GM23338 (cell line): ENCODE results near the gene MPC2. TPM values are rescaled to one million over a fixed set of nuclear protein-coding genes. Genes with fewer than 3 reads are reported as not detected.

Experiments
- ATAC-seq: fragments of 200-7000 bp; cut with Tn5 transposase; 3 replicates; pipeline ENCODE4 v1.9.1; 2020
- DNase-seq: peaks from one replicate; pipeline ENCODE4 v3.0.0-alpha.2; 2015; ENCODE audit warnings: low spot score
- H2AFZ ChIP-seq: fragments of 200-600 bp; sonication (generic); 2 replicates; pipeline ENCODE4 v1.8.0; 2016; ENCODE audit warnings: antibody characterized with exemption, mild to moderate bottlenecking, moderate library complexity
- H3F3A ChIP-seq: fragments of 200-600 bp; sonication (generic); replicated peaks from 2 replicates; pipeline ENCODE4 v1.8.0; 2017; ENCODE audit warnings: antibody characterized with exemption, mixed run types, low read depth
- H3K27ac ChIP-seq: fragments of 200-600 bp; sonication (generic); 2 replicates; pipeline ENCODE4 v1.6.1; 2016; ENCODE audit warnings: low read depth
- H3K27me3 ChIP-seq: fragments of 200-600 bp; sonication (generic); 2 replicates; pipeline ENCODE4 v1.8.0; 2016; ENCODE audit warnings: mild to moderate bottlenecking, mixed run types, moderate library complexity; ENCODE audit not compliant: insufficient read depth
- H3K36me3 ChIP-seq: fragments of 200-600 bp; sonication (generic); 2 replicates; pipeline ENCODE4 v1.8.0; 2016; ENCODE audit warnings: mild to moderate bottlenecking; ENCODE audit not compliant: insufficient read depth
- H3K4me1 ChIP-seq: fragments of 200-600 bp; sonication (generic); 2 replicates; pipeline ENCODE4 v1.8.0; 2016; ENCODE audit warnings: mild to moderate bottlenecking, moderate library complexity; ENCODE audit not compliant: insufficient read depth
- H3K4me2 ChIP-seq: fragments of 200-600 bp; sonication (generic); 2 replicates; pipeline ENCODE4 v1.7.1; 2017; ENCODE audit warnings: mixed run types
- H3K4me3 ChIP-seq: fragments of 200-600 bp; sonication (generic); 2 replicates; pipeline ENCODE4 v1.6.1; 2016; ENCODE audit warnings: mixed run types
- H3K79me2 ChIP-seq: fragments of 200-600 bp; sonication (generic); replicated peaks from 2 replicates; pipeline ENCODE4 v1.8.0; 2017; ENCODE audit warnings: mild to moderate bottlenecking; ENCODE audit not compliant: insufficient read depth
- H3K9me2 ChIP-seq: fragments of 200-600 bp; sonication (generic); 2 replicates; pipeline ENCODE4 v1.8.0; 2017; ENCODE audit not compliant: insufficient read depth
- H4K20me1 ChIP-seq: fragments of 200-600 bp; sonication (generic); replicated peaks from 2 replicates; pipeline ENCODE4 v1.8.0; 2017; ENCODE audit warnings: mild to moderate bottlenecking; ENCODE audit not compliant: insufficient read depth
- H3K27ac Mint-ChIP-seq: 2 replicates; pipeline ENCODE4 v1.8.0; 2020; ENCODE audit warnings: inconsistent platforms, mild to moderate bottlenecking, moderate library complexity, mixed read lengths
- H3K27me3 Mint-ChIP-seq: 3 replicates; pipeline ENCODE4 v1.8.0; 2022; ENCODE audit warnings: low read depth, mild to moderate bottlenecking, moderate library complexity, mixed read lengths, inconsistent platforms; ENCODE audit not compliant: insufficient read depth, poor library complexity
- H3K36me3 Mint-ChIP-seq: 3 replicates; pipeline ENCODE4 v1.8.0; 2021; ENCODE audit warnings: low read depth, mild to moderate bottlenecking, inconsistent platforms, moderate library complexity, mixed read lengths
- H3K4me1 Mint-ChIP-seq: 3 replicates; pipeline ENCODE4 v1.8.0; 2020; ENCODE audit warnings: mild to moderate bottlenecking, inconsistent platforms, mixed read lengths
- H3K4me3 Mint-ChIP-seq: 3 replicates; pipeline ENCODE4 v1.8.0; 2021; ENCODE audit warnings: moderate library complexity, mild to moderate bottlenecking, inconsistent platforms, mixed read lengths
- H3K9me3 Mint-ChIP-seq: 3 replicates; pipeline ENCODE4 v1.8.0; 2020; ENCODE audit warnings: moderate library complexity, mild to moderate bottlenecking, inconsistent platforms, mixed read lengths
- CREB1 ChIP-seq: fragments of 250-450 bp; sonication (Bioruptor Pico); IDR thresholded peaks from 2 replicates; pipeline ENCODE4 v1.5.0; 2020; ENCODE audit warnings: low read depth, mild to moderate bottlenecking, moderate library complexity
- CTCF ChIP-seq, 2 experiments: fragments of 200-600 bp in 1 of 2; sonication (generic) in 1 of 2; conservative IDR thresholded peaks; 2 replicates each; pipeline versions ENCODE4 v1.5.1 to v1.6.1; 2016 to 2017; ENCODE audit warnings: antibody characterized with exemption in 2 of 2, low read depth in 2 of 2, mild to moderate bottlenecking in 2 of 2, moderate library complexity in 1 of 2
- ETS1 ChIP-seq: IDR thresholded peaks from 2 replicates; pipeline ENCODE4 v1.6.1; 2016; ENCODE audit warnings: antibody characterized with exemption
- EZH2 ChIP-seq: fragments of 200-600 bp; sonication (generic); IDR thresholded peaks from one replicate; pipeline ENCODE4 v1.8.0; 2017; ENCODE audit warnings: antibody characterized with exemption, mild to moderate bottlenecking, low read depth; ENCODE audit not compliant: unreplicated experiment
- EZH2phosphoT487 ChIP-seq: fragments of 200-600 bp; sonication (generic); IDR thresholded peaks from one replicate; pipeline ENCODE4 v1.8.1; 2018; ENCODE audit warnings: antibody characterized with exemption; ENCODE audit not compliant: unreplicated experiment
- NANOG ChIP-seq: IDR thresholded peaks from 2 replicates; pipeline ENCODE4 v1.6.1; 2016; ENCODE audit warnings: antibody characterized with exemption, borderline replicate concordance
- POLR2AphosphoS5 ChIP-seq: IDR thresholded peaks from 2 replicates; pipeline ENCODE4 v1.6.1; 2016; ENCODE audit warnings: antibody characterized with exemption, low read depth
- REST ChIP-seq: IDR thresholded peaks from one replicate; pipeline ENCODE4 v1.6.1; 2018; ENCODE audit warnings: antibody characterized with exemption; ENCODE audit not compliant: unreplicated experiment
- STAT1 ChIP-seq: IDR thresholded peaks from one replicate; pipeline ENCODE4 v1.6.1; 2016; ENCODE audit warnings: antibody characterized with exemption; ENCODE audit not compliant: unreplicated experiment
- ZNF114 ChIP-seq: fragments of 250-450 bp; sonication (Bioruptor Pico); IDR thresholded peaks from 2 replicates; pipeline ENCODE4 v1.5.0; 2020; ENCODE audit warnings: mild to moderate bottlenecking, moderate library complexity
- ZNF331 ChIP-seq: fragments of 250-450 bp; sonication (Bioruptor Pico); IDR thresholded peaks from 2 replicates; pipeline ENCODE4 v1.5.0; 2020; ENCODE audit warnings: low read depth, mild to moderate bottlenecking, moderate library complexity
- ZNF462 ChIP-seq: fragments of 250-450 bp; sonication (Bioruptor Pico); IDR thresholded peaks from 2 replicates; pipeline ENCODE4 v1.5.0; 2020; ENCODE audit warnings: mild to moderate bottlenecking, moderate library complexity
- polyA plus RNA-seq: library from polyadenylated mRNA; unstranded; fragments of >200 nt; fragmentation: Nextera tagmentation; extraction: Ambion mirVana; gene quantifications from 2 replicates; pipeline ENCODE4 v1.2.1, GENCODE V29; 2016
- total RNA-seq: library from RNA; depleted of rRNA; stranded (reverse); fragments of >200 nt; shearing (Covaris generic); gene quantifications from 2 replicates; pipeline ENCODE4 v1.2.3, GENCODE V29; 2014

MPC2 gene
- total and polyA plus RNA-seq, 2 experiments from 2014 or later: 21.6 to 76.9 TPM

- Mint-ChIP-seq H3K27ac (no peak overlapping the region), H3K36me3 (no peaks in the 10 kb centered on the region), H3K9me3 (no peaks in the 10 kb centered on the region; the same call in 2 of the 3 replicates), H3K4me3 (no peak overlapping the region), H3K4me1 (peaks cover 14% of the 10 kb centered on the region; the same call in 2 of the 3 replicates), H3K27me3 (peaks cover 3% of the 10 kb centered on the region)
- no peak for ATAC-seq
- Histone ChIP-seq H3K27me3 (no peaks in the 10 kb centered on the region), H2AFZ (no peak overlapping the region), H3F3A (no peaks in the 10 kb centered on the region), H3K4me2 (no peak overlapping the region), H3K9me2 (no peaks in the 10 kb centered on the region), H3K4me3 (no peak overlapping the region), H3K79me2 (peaks cover 41% of the 10 kb centered on the region), H4K20me1 (no peaks in the 10 kb centered on the region), H3K27ac (no peak overlapping the region), H3K4me1 (peaks cover 41% of the 10 kb centered on the region), H3K36me3 (no peaks in the 10 kb centered on the region)
- no peak for TF ChIP-seq CREB1 (CRISPR knock-in tag)
- no peak for TF ChIP-seq EZH2
- TF ChIP-seq POLR2AphosphoS5: no peak
- TF ChIP-seq ZNF114 (CRISPR knock-in tag): no peak
- TF ChIP-seq ZNF331 (CRISPR knock-in tag): no peak
- no peak for TF ChIP-seq EZH2phosphoT487
- TF ChIP-seq ZNF462 (CRISPR knock-in tag): no peak
- TF ChIP-seq ETS1: no peak
- no peak for TF ChIP-seq CTCF (conservative IDR thresholded peaks at IDR 0.05; ENCODE audit: low read depth in 2 of 2)
- no peak for TF ChIP-seq REST
- no peak for TF ChIP-seq STAT1
- TF ChIP-seq NANOG: no peak
- DNase-seq: no peak
Observed at GRCh38 chr1:167929725-167930124, 7.1 kb downstream of the MPC2 start.
